Body of pancreas (tissue), 4 donors: Measurements from ENCODE around the gene PVALEF. TPM values are rescaled to one million over a fixed set of nuclear protein-coding genes. Genes with fewer than 3 reads are reported as not detected.

Experiments
- ATAC-seq: fragments of 150-250 bp; one replicate; pipeline ENCODE4 v1.9.1; 2016
- DNase-seq, 4 donors: peaks; one replicate each; pipeline ENCODE4 v3.0.0-alpha.2; 2019
- H3K27ac ChIP-seq, 4 donors: fragments of 200-600 bp; sonication (generic); 1 replicate in 3 of 4; 2 replicates in 1 of 4; pipeline versions ENCODE4 v1.5.1 to v1.6.1; 2016 to 2019; ENCODE audit warnings: mild to moderate bottlenecking in 1 of 4, mixed read lengths in 1 of 4, moderate library complexity in 1 of 4
- H3K27me3 ChIP-seq, 2 donors: fragments of 200-600 bp; sonication (generic); one replicate each; pipeline ENCODE4 v1.6.0; 2016; ENCODE audit warnings: mild to moderate bottlenecking in 1 of 2
- H3K36me3 ChIP-seq, 2 donors: fragments of 200-600 bp; sonication (generic); replicated peaks in 1 of 2; 2 replicates each; pipeline ENCODE4 v1.5.1; 2016; ENCODE audit warnings: low read depth in 2 of 2; ENCODE audit not compliant: insufficient read depth in 1 of 2
- H3K4me1 ChIP-seq: fragments of 200-600 bp; sonication (generic); one replicate; pipeline ENCODE4 v1.6.0; 2016
- H3K4me3 ChIP-seq, 2 donors: fragments of 200-600 bp; sonication (generic); 1 replicate in 1 of 2; 2 replicates in 1 of 2; pipeline ENCODE4 v1.5.1; 2016 to 2019
- H3K9me3 ChIP-seq, 3 donors: fragments of 200-600 bp; sonication (generic); 1 replicate in 2 of 3; 2 replicates in 1 of 3; pipeline ENCODE4 v1.5.1; 2016
- POLR2A ChIP-seq, 3 donors: fragments of 450-650 bp; IDR thresholded peaks; one replicate each; pipeline ENCODE4 v1.6.1; 2016; ENCODE audit warnings: antibody characterized with exemption in 3 of 3, mild to moderate bottlenecking in 2 of 3
- WGBS, 2 donors: methylation state at CpG; one replicate each; pipeline ENCODE4 v1.1.5; 2017; 5-methylcytosine and 5-hydroxymethylcytosine counted together
- intact Hi-C: fragments of 100-400 bp; cut with DNase I; formaldehyde crosslinking; loops from one replicate; pipeline ENCODE4 v1.15.1; 2023
- total RNA-seq, 2 donors: library from RNA; depleted of rRNA; stranded (reverse); fragments of >200 nt; gene quantifications; one replicate each; pipeline ENCODE4 v1.1.0, GENCODE V29; 2016
- TF ChIP-seq, protein P1 (sequence below), 7 experiments: fragments of 450-650 bp in 4 of 7; fragments of 200-600 bp in 3 of 7; sonication (generic) in 3 of 7; IDR thresholded peaks; one replicate each; pipeline ENCODE4 v1.5.1; 2016 to 2019; ENCODE audit warnings: antibody characterized with exemption in 7 of 7

PVALEF gene
- total RNA-seq, 2 donors from 2014 or later = not detected

DNA sequence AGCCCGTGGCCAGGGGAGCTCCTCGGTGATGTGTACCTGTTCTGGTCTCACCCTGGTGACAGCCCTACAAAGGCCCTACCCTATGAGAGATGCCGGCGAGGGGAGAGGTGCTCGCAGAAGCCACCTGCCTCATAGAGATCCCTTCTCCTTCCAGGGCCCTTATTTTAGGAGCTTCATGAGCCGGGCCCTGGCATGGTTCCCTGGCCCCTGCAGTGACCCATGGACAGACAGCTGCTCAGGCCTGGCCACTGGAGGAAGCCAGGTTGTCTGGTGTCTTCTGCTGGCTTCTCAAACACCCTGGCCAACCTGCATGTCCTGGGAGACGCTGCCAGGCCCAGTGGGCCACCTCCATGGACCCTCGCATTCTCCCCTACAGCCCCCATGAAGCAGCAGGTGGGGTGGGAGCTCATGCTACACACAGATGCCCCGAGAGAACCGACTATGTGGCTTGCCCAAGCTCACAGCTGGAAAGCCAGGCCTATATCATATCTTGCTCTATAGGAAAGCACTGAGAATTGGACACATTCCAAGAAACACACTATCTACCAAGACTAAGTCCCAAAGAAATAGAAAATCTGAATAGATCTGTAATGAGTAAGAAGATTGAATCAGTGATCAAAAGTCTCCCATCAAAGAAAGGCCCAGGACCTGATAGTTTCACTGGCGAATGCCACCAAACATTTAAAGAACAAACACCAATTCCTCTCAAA is 7.9 kb downstream of the PVALEF start:
- no peak overlapping the region for H3K4me3 ChIP-seq
- no peaks in the 10 kb centered on the region for H3K36me3 ChIP-seq
- TF ChIP-seq POLR2A (IDR thresholded peaks at IDR 0.05) = no peak
- TF ChIP-seq, protein P1, sequence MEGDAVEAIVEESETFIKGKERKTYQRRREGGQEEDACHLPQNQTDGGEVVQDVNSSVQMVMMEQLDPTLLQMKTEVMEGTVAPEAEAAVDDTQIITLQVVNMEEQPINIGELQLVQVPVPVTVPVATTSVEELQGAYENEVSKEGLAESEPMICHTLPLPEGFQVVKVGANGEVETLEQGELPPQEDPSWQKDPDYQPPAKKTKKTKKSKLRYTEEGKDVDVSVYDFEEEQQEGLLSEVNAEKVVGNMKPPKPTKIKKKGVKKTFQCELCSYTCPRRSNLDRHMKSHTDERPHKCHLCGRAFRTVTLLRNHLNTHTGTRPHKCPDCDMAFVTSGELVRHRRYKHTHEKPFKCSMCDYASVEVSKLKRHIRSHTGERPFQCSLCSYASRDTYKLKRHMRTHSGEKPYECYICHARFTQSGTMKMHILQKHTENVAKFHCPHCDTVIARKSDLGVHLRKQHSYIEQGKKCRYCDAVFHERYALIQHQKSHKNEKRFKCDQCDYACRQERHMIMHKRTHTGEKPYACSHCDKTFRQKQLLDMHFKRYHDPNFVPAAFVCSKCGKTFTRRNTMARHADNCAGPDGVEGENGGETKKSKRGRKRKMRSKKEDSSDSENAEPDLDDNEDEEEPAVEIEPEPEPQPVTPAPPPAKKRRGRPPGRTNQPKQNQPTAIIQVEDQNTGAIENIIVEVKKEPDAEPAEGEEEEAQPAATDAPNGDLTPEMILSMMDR (IDR thresholded peaks at IDR 0.05) = no peak
- no peak for ATAC-seq
- H3K27me3 ChIP-seq = no peaks in the 10 kb centered on the region
- intact Hi-C loops = no loop called here
- WGBS, 2 donors = 83 to 89% methylated on average over 9 to 10 of the region's 11 CpGs
- DNase-seq = no peak
- no peak overlapping the region for H3K27ac ChIP-seq
- H3K4me1 ChIP-seq = no peaks in the 10 kb centered on the region
- no peaks in the 10 kb centered on the region for H3K9me3 ChIP-seq

DNA sequence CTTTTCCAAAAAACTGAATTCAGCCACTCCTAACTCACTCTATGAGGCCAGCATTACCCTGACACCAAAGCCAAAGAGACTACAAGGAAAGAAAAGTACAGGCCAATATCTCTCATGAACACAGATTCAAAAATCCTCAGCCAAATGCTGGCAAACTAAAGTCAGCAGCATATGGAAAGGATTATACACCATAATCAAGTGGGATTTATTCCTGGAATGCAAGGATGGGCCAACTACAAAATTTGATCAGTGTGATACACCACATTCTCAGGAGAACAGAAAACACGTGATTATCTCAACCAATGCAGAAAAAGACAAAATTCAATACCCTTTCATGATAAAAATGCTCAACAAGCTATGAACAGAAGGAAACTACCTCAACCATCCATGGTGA is 8.5 kb downstream of the PVALEF start:
- intact Hi-C loops = no loop called here
- 83 to 90% methylated on average over 1 of the region's 1 CpG for WGBS, 2 donors

DNA sequence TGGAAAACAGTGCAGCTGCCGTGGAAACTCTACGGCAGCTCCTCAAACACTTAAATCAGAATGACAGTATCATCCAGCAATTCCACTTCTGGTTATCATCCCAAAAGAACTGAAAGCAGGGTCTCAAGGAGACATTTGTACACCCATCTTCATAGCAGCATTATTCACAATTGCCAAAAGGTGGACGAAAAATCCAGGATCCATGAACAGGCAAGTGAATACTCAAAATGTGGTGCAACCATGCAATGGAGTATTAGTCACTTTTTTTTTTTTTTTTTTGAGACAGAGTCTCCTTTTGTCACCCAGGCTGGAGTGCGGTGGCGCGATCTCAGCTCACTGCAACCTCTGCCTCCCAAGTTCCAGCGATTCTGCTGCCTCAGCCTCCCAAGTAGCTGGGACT is 11.4 kb downstream of the PVALEF start:
- Histone ChIP-seq H3K4me1 (no peaks in the 10 kb centered on the region), H3K27ac (no peak overlapping the region), H3K27me3 (no peaks in the 10 kb centered on the region), H3K4me3 (no peak overlapping the region), H3K36me3 (no peaks in the 10 kb centered on the region), H3K9me3 (no peaks in the 10 kb centered on the region)
- ATAC-seq (no peak), DNase-seq (no peak)
- TF ChIP-seq POLR2A (IDR thresholded peaks at IDR 0.05) = no peak
- TF ChIP-seq, protein P1 (IDR thresholded peaks at IDR 0.05) = no peak
- intact Hi-C loops = no loop called here
- 92 to 95% methylated on average over 7 of the region's 7 CpGs for WGBS, 2 donors

More for the DNA sequence above, 8.5 kb downstream of the PVALEF start:
- Histone ChIP-seq H3K36me3 (no peaks in the 10 kb centered on the region), H3K27me3 (no peaks in the 10 kb centered on the region), H3K9me3 (no peaks in the 10 kb centered on the region), H3K27ac (no peak overlapping the region), H3K4me3 (no peak overlapping the region), H3K4me1 (no peaks in the 10 kb centered on the region)
- TF ChIP-seq, protein P1 (IDR thresholded peaks at IDR 0.05) = no peak
- no peak for TF ChIP-seq POLR2A (IDR thresholded peaks at IDR 0.05)
- DNase-seq = no peak
- ATAC-seq = no peak

DNA sequence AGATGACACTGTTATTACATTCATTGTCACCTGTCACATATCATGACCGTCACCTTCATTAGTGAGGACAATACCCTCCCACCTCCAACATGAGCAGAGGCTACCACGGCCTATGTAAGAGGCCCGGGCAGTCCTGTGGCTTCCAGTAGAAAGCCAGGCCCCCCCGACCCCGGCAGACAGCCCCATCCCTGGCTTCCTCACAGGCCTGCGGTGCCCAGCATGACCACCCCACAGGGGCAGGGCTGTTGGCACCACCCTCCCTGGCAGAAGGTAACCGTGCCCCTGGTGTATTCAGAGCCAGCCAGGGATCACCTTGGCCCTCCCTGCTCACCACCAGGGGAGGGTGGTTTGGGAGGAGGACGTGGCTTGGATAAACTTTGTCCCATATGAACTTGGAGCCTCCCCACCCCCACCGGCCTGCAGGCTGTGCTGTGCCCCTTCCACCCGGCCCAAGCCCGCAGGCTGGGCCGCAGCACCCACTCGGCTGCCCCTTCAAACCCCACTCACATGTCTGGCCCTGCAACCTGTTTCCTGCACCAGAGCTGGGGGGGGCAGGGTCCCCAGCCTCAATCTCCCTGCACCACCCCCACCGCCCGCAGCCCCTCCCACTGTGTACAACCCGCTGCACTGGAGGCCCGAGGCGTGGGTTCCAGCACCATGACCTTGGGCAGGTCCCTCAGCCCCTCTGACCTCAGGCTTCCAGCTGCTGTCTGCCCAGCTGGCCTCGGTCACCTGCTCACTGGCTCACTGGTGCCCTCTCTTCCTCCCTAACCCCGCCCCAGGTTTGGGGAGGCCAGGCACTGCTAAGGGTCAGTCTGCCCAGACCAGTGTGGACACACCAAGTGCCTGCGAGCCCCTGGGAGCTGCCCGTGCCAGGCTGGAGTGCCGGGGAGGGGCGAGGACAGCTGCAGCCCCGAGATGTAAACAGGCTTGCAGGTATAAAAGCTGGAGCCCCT is 13.1 kb downstream of the PVALEF start:
- no peaks in the 10 kb centered on the region for H3K4me1 ChIP-seq
- H3K4me3 ChIP-seq = no peak overlapping the region
- TF ChIP-seq, protein P1 (IDR thresholded peaks at IDR 0.05) = no peak
- no peaks in the 10 kb centered on the region for H3K9me3 ChIP-seq
- intact Hi-C loops = no loop called here
- H3K27me3 ChIP-seq = no peaks in the 10 kb centered on the region
- WGBS, 2 donors = 71 to 90% methylated on average over 4 to 25 of the region's 25 CpGs
- H3K27ac ChIP-seq = no peak overlapping the region
- ATAC-seq (no peak), DNase-seq (no peak)
- no peaks in the 10 kb centered on the region for H3K36me3 ChIP-seq
